ENCODE results near the gene S1PR3. TPM values are rescaled to one million over a fixed set of nuclear protein-coding genes. Genes with fewer than 3 reads are reported as not detected.

S1PR3 gene
- total RNA-seq, 4 donors from 2014 or later: 2.0 to 13.5 (median 8.3) TPM

- Histone ChIP-seq H3K27me3 (no peaks in the 10 kb centered on the region), H3K36me3 (no peaks in the 10 kb centered on the region), H3K4me1 (no peaks in the 10 kb centered on the region), H3K9me3 (no peaks in the 10 kb centered on the region), H3K4me3 (no peak overlapping the region), H3K27ac (no peak overlapping the region)
- in situ Hi-C loops (cut with MboI; ENCODE audit: low pct_ligation_motif_present in 1 of 4, low pct_unique_long_range_greater_than_20kb in 1 of 4, low sequenced_read_pairs in 3 of 4): loop anchor here in 1 of 4 donors (25.0 kb wide), 1 partner anchor 1289 kb away; no protein-coding TSS in a partner anchor
- WGBS, 2 donors (ENCODE audit: low coverage in 1 of 2): 59 to 71% methylated on average over 4 to 8 of the region's 8 CpGs
- intact Hi-C loops (cut with DNase I; ENCODE audit: low total_unique reads): no loop called here
- TF ChIP-seq CTCF (IDR thresholded peaks at IDR 0.05) (no peak), POLR2A (IDR thresholded peaks at IDR 0.05) (no peak), EP300 (IDR thresholded peaks at IDR 0.05; ENCODE audit: low read depth) (no peak), POLR2AphosphoS5 (IDR thresholded peaks at IDR 0.05) (no peak)
- no peak for DNase-seq
Observed at GRCh38 chr9:88975966-88976889, 15.0 kb upstream of the S1PR3 start.

GRCh38 chr9:88976890-88977257, 14.4 kb upstream of the S1PR3 start:
- Histone ChIP-seq H3K27me3 (no peaks in the 10 kb centered on the region), H3K27ac (no peak overlapping the region), H3K4me3 (no peak overlapping the region), H3K36me3 (no peaks in the 10 kb centered on the region), H3K4me1 (no peaks in the 10 kb centered on the region), H3K9me3 (no peaks in the 10 kb centered on the region)
- in situ Hi-C loops (cut with MboI; ENCODE audit: low pct_ligation_motif_present in 1 of 4, low pct_unique_long_range_greater_than_20kb in 1 of 4, low sequenced_read_pairs in 3 of 4): loop anchor here in 1 of 4 donors (25.0 kb wide), 1 partner anchor 1290 kb away; no protein-coding TSS in a partner anchor
- WGBS, 2 donors (ENCODE audit: low coverage in 1 of 2): 85 to 93% methylated on average over 5 of the region's 5 CpGs
- TF ChIP-seq POLR2A (IDR thresholded peaks at IDR 0.05): no peak
- no peak for TF ChIP-seq POLR2AphosphoS5 (IDR thresholded peaks at IDR 0.05)
- TF ChIP-seq EP300 (IDR thresholded peaks at IDR 0.05; ENCODE audit: low read depth): no peak
- TF ChIP-seq CTCF (IDR thresholded peaks at IDR 0.05): no peak
- intact Hi-C loops (cut with DNase I; ENCODE audit: low total_unique reads): no loop called here
- no peak for DNase-seq

- no peak for DNase-seq
- in situ Hi-C loops (cut with MboI; ENCODE audit: low pct_ligation_motif_present in 1 of 4, low pct_unique_long_range_greater_than_20kb in 1 of 4, low sequenced_read_pairs in 3 of 4) (loop anchor here in 1 of 4 donors (25.0 kb wide), 1 partner anchor 1291 kb away; no protein-coding TSS in a partner anchor), intact Hi-C loops (cut with DNase I; ENCODE audit: low total_unique reads) (no loop called here)
- H3K4me3 ChIP-seq: no peak overlapping the region
- H3K4me1 ChIP-seq: no peaks in the 10 kb centered on the region
- H3K27ac ChIP-seq: no peak overlapping the region
- no peaks in the 10 kb centered on the region for H3K36me3 ChIP-seq
- H3K27me3 ChIP-seq: no peaks in the 10 kb centered on the region
- no peaks in the 10 kb centered on the region for H3K9me3 ChIP-seq
- no peak for TF ChIP-seq CTCF (IDR thresholded peaks at IDR 0.05)
- TF ChIP-seq EP300 (IDR thresholded peaks at IDR 0.05; ENCODE audit: low read depth): no peak
- TF ChIP-seq POLR2AphosphoS5 (IDR thresholded peaks at IDR 0.05): no peak
- TF ChIP-seq POLR2A (IDR thresholded peaks at IDR 0.05): no peak
- 62 to 63% methylated on average over 5 of the region's 5 CpGs for WGBS, 2 donors (ENCODE audit: low coverage in 1 of 2)
Observed at GRCh38 chr9:88978034-88978433, 13.2 kb upstream of the S1PR3 start.

- intact Hi-C loops (cut with DNase I; ENCODE audit: low total_unique reads): no loop called here
- Histone ChIP-seq H3K36me3 (no peaks in the 10 kb centered on the region), H3K27me3 (no peaks in the 10 kb centered on the region), H3K27ac (no peak overlapping the region), H3K4me1 (no peaks in the 10 kb centered on the region), H3K4me3 (no peak overlapping the region), H3K9me3 (no peaks in the 10 kb centered on the region)
- no peak for DNase-seq
- TF ChIP-seq POLR2AphosphoS5 (IDR thresholded peaks at IDR 0.05): no peak
- TF ChIP-seq EP300 (IDR thresholded peaks at IDR 0.05; ENCODE audit: low read depth): no peak
- no peak for TF ChIP-seq POLR2A (IDR thresholded peaks at IDR 0.05)
- TF ChIP-seq CTCF (IDR thresholded peaks at IDR 0.05): no peak
- 77 to 100% methylated on average over 1 to 2 of the region's 2 CpGs for WGBS, 2 donors (ENCODE audit: low coverage in 1 of 2)
- in situ Hi-C loops (cut with MboI; ENCODE audit: low pct_ligation_motif_present in 1 of 4, low pct_unique_long_range_greater_than_20kb in 1 of 4, low sequenced_read_pairs in 3 of 4): loop anchor here in 1 of 4 donors (25.0 kb wide), 1 partner anchor 1292 kb away; no protein-coding TSS in a partner anchor
Observed at GRCh38 chr9:88979021-88979420, 12.2 kb upstream of the S1PR3 start.
